GM19193 (cell line): ENCODE data around the gene INSYN1.

Experiments used
- POLR2A ChIP-seq: IDR thresholded peaks from 4 replicates; pipeline ENCODE4 v1.6.1; 2011; ENCODE audit not compliant: insufficient read depth, insufficient read length; ENCODE audit errors: extremely low read depth

Gene INSYN1

GRCh38 chr15:73687351-73687750 is 65.8 kb downstream of the INSYN1 start:
- no peak for TF ChIP-seq POLR2A

DNA sequence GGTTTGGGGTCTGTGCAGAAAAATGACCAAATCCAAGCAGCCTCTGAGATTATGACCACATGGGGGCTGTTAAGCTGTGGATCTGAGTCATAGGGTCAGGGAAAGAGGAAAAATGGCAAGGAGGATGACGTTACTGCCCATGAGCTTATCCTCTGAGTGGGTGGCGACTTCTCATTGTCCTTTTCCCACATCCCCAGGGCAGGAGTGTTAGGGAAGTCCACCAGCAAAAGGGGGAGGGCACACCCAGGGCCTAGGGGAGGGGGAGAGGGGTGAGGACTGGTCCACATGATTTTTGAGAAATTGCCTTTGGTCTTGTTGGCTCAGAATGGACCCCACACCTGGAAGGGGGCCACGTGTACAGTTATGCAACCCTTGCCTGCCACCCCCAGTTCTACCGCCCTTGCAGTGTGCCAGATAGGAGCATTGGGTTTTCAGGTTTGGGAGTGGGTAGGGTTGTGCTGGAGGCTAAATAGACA is 66.3 kb downstream of the INSYN1 start:
- TF ChIP-seq POLR2A = no peak

DNA sequence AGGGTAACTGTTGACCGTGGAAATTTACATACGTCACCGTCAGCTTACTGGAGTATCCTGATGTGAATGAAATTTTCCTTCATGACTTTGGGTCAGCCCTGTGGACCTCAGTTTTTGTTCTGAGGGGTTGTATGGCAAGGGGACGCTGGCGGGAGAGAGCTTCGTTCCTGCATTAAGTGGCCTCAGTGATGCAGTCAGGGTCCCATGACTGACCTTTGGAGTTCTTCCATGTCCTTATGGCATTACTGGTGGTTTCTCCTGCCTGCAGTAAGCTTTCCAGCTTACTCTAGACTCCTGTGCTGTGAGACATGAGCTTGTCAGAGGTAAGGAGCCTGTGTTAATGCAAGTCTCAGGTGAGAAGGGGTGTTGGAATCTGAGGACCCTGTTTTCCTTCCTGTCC is 67.2 kb downstream of the INSYN1 start:
- no peak for TF ChIP-seq POLR2A
